ENCODE data around the gene DMD.

The DMD gene

GRCh38 chrX:33014949-33015348 lies 196.4 kb downstream of the DMD start:
- no peak for DNase-seq

- DNase-seq: no peak
Measured at GRCh38 chrX:33014086-33014485, 197.3 kb downstream of the DMD start.

GRCh38 chrX:33001107-33001506 lies 210.2 kb downstream of the DMD start:
- no peak for DNase-seq

GRCh38 chrX:32998776-32999175 lies 212.6 kb downstream of the DMD start:
- DNase-seq: no peak

GRCh38 chrX:32995427-32995826 lies 215.9 kb downstream of the DMD start:
- no peak for DNase-seq

GRCh38 chrX:32987142-32987541 lies 224.2 kb downstream of the DMD start:
- DNase-seq: peak; percentile 30

GRCh38 chrX:32985544-32985943 lies 225.8 kb downstream of the DMD start:
- DNase-seq: peak; percentile 25

- no peak for DNase-seq
Measured at GRCh38 chrX:32966821-32967355, 244.5 kb downstream of the DMD start.

- DNase-seq: no peak
Measured at GRCh38 chrX:32954125-32954524, 257.2 kb downstream of the DMD start.

GRCh38 chrX:32948130-32948529 lies 263.2 kb downstream of the DMD start:
- DNase-seq: no peak

- no peak for DNase-seq
Measured at GRCh38 chrX:32937043-32937442, 274.3 kb downstream of the DMD start.

- DNase-seq: no peak
Measured at GRCh38 chrX:32933548-32933947, 277.8 kb downstream of the DMD start.

GRCh38 chrX:32929040-32929439 lies 282.3 kb downstream of the DMD start:
- no peak for DNase-seq

GRCh38 chrX:32896088-32896487 lies 315.3 kb downstream of the DMD start:
- DNase-seq: no peak

- DNase-seq: no peak
Measured at GRCh38 chrX:32894679-32895078, 316.7 kb downstream of the DMD start.

GRCh38 chrX:32893751-32894150 lies 317.6 kb downstream of the DMD start:
- no peak for DNase-seq

GRCh38 chrX:32877592-32877991 lies 333.8 kb downstream of the DMD start:
- DNase-seq: no peak

- no peak for DNase-seq
Measured at GRCh38 chrX:32874839-32875238, 336.5 kb downstream of the DMD start.

GRCh38 chrX:32873786-32874185 lies 337.6 kb downstream of the DMD start:
- no peak for DNase-seq

- no peak for DNase-seq
Measured at GRCh38 chrX:32871636-32872035, 339.7 kb downstream of the DMD start.

- no peak for DNase-seq
Measured at GRCh38 chrX:32868524-32868895, 342.8 kb downstream of the DMD start.

- no peak for DNase-seq
Measured at GRCh38 chrX:32867781-32868523, 343.4 kb downstream of the DMD start.

GRCh38 chrX:32852203-32852602 lies 359.1 kb downstream of the DMD start:
- no peak for DNase-seq

- DNase-seq: no peak
Measured at GRCh38 chrX:32851556-32851955, 359.8 kb downstream of the DMD start.

- DNase-seq: no peak
Measured at GRCh38 chrX:32847921-32848320, 363.4 kb downstream of the DMD start.
